Activated B cell treated with CpG ODN at 0.5 μM for 24 hours (primary cell): ENCODE data around the gene SYF2. TPM values are rescaled to one million over a fixed set of nuclear protein-coding genes. Genes with fewer than 3 reads are reported as not detected.
"Not testable (repeated sequence)": the region's sequence is repeated elsewhere in the genome, so short reads cannot be mapped to it uniquely, and the experiment has no call there.

ENCODE experiments used
- ATAC-seq: fragments of 200-7000 bp; cut with Tn5 transposase; one replicate; pipeline ENCODE4 v1.10.0; 2021; ENCODE audit warnings: low read depth, mild to moderate bottlenecking, moderate library complexity
- CTCF ChIA-PET: fragments of 350-600 bp; sonication (Branson Sonifier 250); formaldehyde crosslinking; loops from one replicate; lab custom pipeline; 2021; ENCODE audit warnings: antibody characterized with exemption; lab: Charles Lee
- POLR2A ChIA-PET: fragments of 350-600 bp; sonication (Branson Sonifier 250); formaldehyde crosslinking; loops from one replicate; lab custom pipeline; 2021; ENCODE audit warnings: antibody characterized with exemption; lab: Charles Lee
- DNase-seq: peaks from one replicate; pipeline ENCODE4 v3.0.0; 2022
- H3K27ac Mint-ChIP-seq: one replicate; pipeline ENCODE4 v1.8.0; 2020; ENCODE audit warnings: mixed read lengths
- H3K27me3 Mint-ChIP-seq: one replicate; pipeline ENCODE4 v1.8.0; 2021; ENCODE audit warnings: mixed read lengths
- H3K36me3 Mint-ChIP-seq: one replicate; pipeline ENCODE4 v1.8.0; 2021; ENCODE audit warnings: low read depth, mixed read lengths
- H3K4me1 Mint-ChIP-seq: one replicate; pipeline ENCODE4 v1.8.0; 2021; ENCODE audit warnings: mixed read lengths
- H3K4me3 Mint-ChIP-seq: one replicate; pipeline ENCODE4 v1.8.0; 2020; ENCODE audit warnings: mild to moderate bottlenecking, mixed read lengths
- H3K9me3 Mint-ChIP-seq: one replicate; pipeline ENCODE4 v1.8.0; 2020; ENCODE audit warnings: mixed read lengths
- intact Hi-C: fragments of 100-400 bp; cut with micrococcal nuclease; formaldehyde crosslinking; loops from one replicate; pipeline ENCODE4 v1.15.1; 2024
- total RNA-seq: library from RNA; stranded (reverse); gene quantifications from 2 replicates; pipeline ENCODE4 v1.2.3, GENCODE V29; 2022
- TF ChIP-seq, protein P1 (sequence below): fragments of 200-600 bp; IDR thresholded peaks from one replicate; pipeline ENCODE4 v1.8.0; 2022; ENCODE audit warnings: antibody characterized with exemption, mild to moderate bottlenecking

The SYF2 gene
- 51.1 and 53.9 TPM in 2 replicates for total RNA-seq

- no peaks in the 10 kb centered on the region for H3K27me3 Mint-ChIP-seq
- no peaks in the 10 kb centered on the region for H3K9me3 Mint-ChIP-seq
- POLR2A ChIA-PET, result interaction anchor here (0.6 to 3.1 kb wide), 31 partner anchors 9 to 1888 kb away, joined by 3 to 86 read pairs (median 4); partner anchors contain the start of genes CLIC4, ELOA, HNRNPR and MTFR1L
- intact Hi-C loops, result loop anchor here (1.0 to 10.0 kb wide), 5 partner anchors 8 to 587 kb away; partner anchors contain the start of genes RSRP1 and SRRM1
- peaks cover 36% of the 10 kb centered on the region for H3K4me1 Mint-ChIP-seq
- ATAC-seq (peak; percentile 87), DNase-seq (peak; percentile 81)
- CTCF ChIA-PET, result interaction anchor here (0.7 to 1.2 kb wide), 3 partner anchors 10 to 384 kb away, joined by 3 to 6 read pairs (median 3); partner anchors contain the start of gene RSRP1
- TF ChIP-seq, protein P1, sequence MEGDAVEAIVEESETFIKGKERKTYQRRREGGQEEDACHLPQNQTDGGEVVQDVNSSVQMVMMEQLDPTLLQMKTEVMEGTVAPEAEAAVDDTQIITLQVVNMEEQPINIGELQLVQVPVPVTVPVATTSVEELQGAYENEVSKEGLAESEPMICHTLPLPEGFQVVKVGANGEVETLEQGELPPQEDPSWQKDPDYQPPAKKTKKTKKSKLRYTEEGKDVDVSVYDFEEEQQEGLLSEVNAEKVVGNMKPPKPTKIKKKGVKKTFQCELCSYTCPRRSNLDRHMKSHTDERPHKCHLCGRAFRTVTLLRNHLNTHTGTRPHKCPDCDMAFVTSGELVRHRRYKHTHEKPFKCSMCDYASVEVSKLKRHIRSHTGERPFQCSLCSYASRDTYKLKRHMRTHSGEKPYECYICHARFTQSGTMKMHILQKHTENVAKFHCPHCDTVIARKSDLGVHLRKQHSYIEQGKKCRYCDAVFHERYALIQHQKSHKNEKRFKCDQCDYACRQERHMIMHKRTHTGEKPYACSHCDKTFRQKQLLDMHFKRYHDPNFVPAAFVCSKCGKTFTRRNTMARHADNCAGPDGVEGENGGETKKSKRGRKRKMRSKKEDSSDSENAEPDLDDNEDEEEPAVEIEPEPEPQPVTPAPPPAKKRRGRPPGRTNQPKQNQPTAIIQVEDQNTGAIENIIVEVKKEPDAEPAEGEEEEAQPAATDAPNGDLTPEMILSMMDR, result no peak
- H3K4me3 Mint-ChIP-seq, result no peak within 1 kb of the TSS
- no peak within 1 kb of the TSS for H3K27ac Mint-ChIP-seq
- peaks cover 46% of the 10 kb centered on the region for H3K36me3 Mint-ChIP-seq
These were observed at the start of gene SYF2 for GRCh38 chr1:25232027-25232865. TSS of gene SYF2 (minus strand) at chr1:25232502. CDS start at chr1:25232467, 35 bp downstream.

DNA sequence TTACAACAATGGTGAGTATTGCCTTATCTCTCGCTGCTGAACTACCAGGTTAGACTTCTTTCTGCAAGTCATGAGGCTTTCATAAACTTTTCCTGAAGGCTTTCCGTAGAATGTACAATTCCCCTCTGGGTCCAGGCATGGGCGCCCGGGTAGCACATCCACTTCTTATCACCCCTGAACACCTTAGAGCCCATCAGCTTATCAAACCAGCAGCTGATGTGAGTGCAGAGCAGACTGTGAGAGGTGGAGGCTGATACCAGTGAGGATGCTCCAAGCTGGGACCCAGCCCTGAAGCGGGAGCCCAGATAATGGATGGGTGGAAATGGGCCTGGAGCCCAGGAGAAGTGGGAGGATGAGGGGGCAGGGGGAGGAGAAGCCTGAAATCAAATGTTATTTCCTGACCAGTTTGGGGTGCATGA, 47.4 kb upstream of the SYF2 start:
- intact Hi-C loops, H3K4me1 Mint-ChIP-seq, CTCF ChIA-PET, H3K27me3 Mint-ChIP-seq, H3K27ac Mint-ChIP-seq, H3K36me3 Mint-ChIP-seq, H3K4me3 Mint-ChIP-seq, DNase-seq, H3K9me3 Mint-ChIP-seq, POLR2A ChIA-PET, ATAC-seq: not testable (repeated sequence)

DNA sequence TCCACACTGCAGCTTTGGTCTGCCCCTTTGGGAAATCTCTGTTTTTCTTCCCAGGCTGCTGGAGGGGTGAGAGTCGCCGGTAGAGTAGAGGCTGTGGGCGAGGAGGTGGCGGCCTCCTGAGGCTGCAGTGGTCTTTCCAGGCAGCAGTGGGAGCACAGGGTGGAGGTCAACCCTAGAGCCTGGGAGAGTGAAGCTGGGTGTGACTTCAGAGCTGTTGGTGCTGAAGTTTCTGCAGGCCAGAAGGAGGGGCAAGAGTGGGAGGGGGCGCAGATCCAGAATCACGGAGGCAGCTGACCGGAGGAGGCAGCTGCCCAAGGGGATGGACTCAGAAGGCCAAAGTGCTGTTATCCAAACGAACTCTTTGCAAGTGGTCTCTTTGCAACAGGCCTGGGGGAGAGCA, 46.5 kb upstream of the SYF2 start:
- DNase-seq, CTCF ChIA-PET, H3K4me1 Mint-ChIP-seq, H3K9me3 Mint-ChIP-seq, POLR2A ChIA-PET, H3K36me3 Mint-ChIP-seq, H3K27me3 Mint-ChIP-seq, H3K27ac Mint-ChIP-seq, H3K4me3 Mint-ChIP-seq, ATAC-seq, intact Hi-C loops: not testable (repeated sequence)

DNA sequence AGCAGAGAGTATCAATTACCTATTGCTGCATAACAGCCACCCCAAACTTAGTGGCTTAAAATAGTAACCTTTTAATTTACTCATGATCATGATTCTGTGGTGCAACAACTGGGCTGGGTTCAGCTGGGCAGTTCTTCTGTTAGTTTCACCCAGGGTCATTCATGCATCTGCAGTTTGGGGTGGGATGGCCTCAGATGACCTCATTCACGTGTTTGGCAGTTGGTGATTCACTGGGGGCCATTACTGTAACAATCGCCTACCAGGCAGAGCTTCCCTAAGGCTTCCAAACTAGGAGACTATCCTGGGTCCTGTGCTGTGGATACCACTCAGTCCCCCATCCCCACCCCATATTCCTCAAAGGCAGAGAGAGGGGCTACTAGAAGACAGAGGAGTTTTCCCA, 46.1 kb upstream of the SYF2 start:
- H3K4me1 Mint-ChIP-seq, ATAC-seq, H3K9me3 Mint-ChIP-seq, CTCF ChIA-PET, H3K27ac Mint-ChIP-seq, H3K27me3 Mint-ChIP-seq, H3K36me3 Mint-ChIP-seq, DNase-seq, H3K4me3 Mint-ChIP-seq, intact Hi-C loops, POLR2A ChIA-PET: not testable (repeated sequence)

- CTCF ChIA-PET, H3K27me3 Mint-ChIP-seq, H3K27ac Mint-ChIP-seq, POLR2A ChIA-PET, ATAC-seq, H3K4me1 Mint-ChIP-seq, H3K4me3 Mint-ChIP-seq, intact Hi-C loops, H3K36me3 Mint-ChIP-seq, DNase-seq, H3K9me3 Mint-ChIP-seq: not testable (repeated sequence)
These were observed 45.0 kb upstream of the SYF2 start for GRCh38 chr1:25277295-25277694.

- H3K27me3 Mint-ChIP-seq, ATAC-seq, H3K4me1 Mint-ChIP-seq, H3K27ac Mint-ChIP-seq, DNase-seq, CTCF ChIA-PET, intact Hi-C loops, H3K4me3 Mint-ChIP-seq, H3K36me3 Mint-ChIP-seq, H3K9me3 Mint-ChIP-seq, POLR2A ChIA-PET: not testable (repeated sequence)
These were observed 43.3 kb upstream of the SYF2 start for GRCh38 chr1:25275648-25276047.

DNA sequence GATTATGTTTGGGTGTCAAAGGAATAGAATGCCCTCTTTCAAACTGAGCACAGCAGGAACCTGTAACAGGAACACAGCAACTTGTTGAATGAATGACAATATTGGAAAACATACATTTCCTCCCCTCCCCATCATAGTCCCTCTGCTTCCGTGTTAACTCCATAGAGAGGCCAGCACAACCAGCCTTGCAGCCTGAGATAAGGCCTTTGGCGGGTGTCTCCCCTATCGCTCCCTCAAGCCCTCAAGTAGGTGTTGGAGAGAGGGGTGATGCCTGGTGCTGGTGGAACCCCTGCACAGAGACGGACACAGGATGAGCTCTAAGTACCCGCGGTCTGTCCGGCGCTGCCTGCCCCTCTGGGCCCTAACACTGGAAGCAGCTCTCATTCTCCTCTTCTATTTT, 39.9 kb upstream of the SYF2 start, which contains the start of gene RHD:
RHD (plus strand) TSS at position 272 of the 400 bp plus-strand sequence; CDS start at position 311, 39 bp downstream.
- POLR2A ChIA-PET, H3K36me3 Mint-ChIP-seq, H3K4me3 Mint-ChIP-seq, H3K27ac Mint-ChIP-seq, ATAC-seq, H3K4me1 Mint-ChIP-seq, CTCF ChIA-PET, H3K9me3 Mint-ChIP-seq, DNase-seq, intact Hi-C loops, H3K27me3 Mint-ChIP-seq: not testable (repeated sequence)

GRCh38 chr1:25268143-25268760, 36.0 kb upstream of the SYF2 start:
- H3K36me3 Mint-ChIP-seq, DNase-seq, H3K9me3 Mint-ChIP-seq, H3K27me3 Mint-ChIP-seq, CTCF ChIA-PET, ATAC-seq: not testable (repeated sequence)
- peaks cover 13% of the 10 kb centered on the region for H3K4me1 Mint-ChIP-seq
- intact Hi-C loops, result loop anchor here (1.0 kb wide), 1 partner anchor 21 kb away; the partner anchor contains the start of gene RSRP1
- H3K4me3 Mint-ChIP-seq, result peak overlapping the region; percentile 84
- H3K27ac Mint-ChIP-seq, result peak overlapping the region; percentile 82
- POLR2A ChIA-PET, result interaction anchor here (0.7 to 1.5 kb wide), 4 partner anchors 21 to 1924 kb away, joined by 3 to 16 read pairs (median 5); partner anchors contain the start of genes HNRNPR, RSRP1 and SYF2

- peak overlapping the region; percentile 82 for H3K27ac Mint-ChIP-seq
- H3K9me3 Mint-ChIP-seq, CTCF ChIA-PET, H3K27me3 Mint-ChIP-seq: not testable (repeated sequence)
- H3K4me1 Mint-ChIP-seq, result peaks cover 13% of the 10 kb centered on the region
- POLR2A ChIA-PET, result interaction anchor here (0.7 to 1.5 kb wide), 4 partner anchors 20 to 1923 kb away, joined by 3 to 16 read pairs (median 5); partner anchors contain the start of genes HNRNPR, RSRP1 and SYF2
- ATAC-seq (peak; percentile 82), DNase-seq (peak; percentile 84)
- H3K36me3 Mint-ChIP-seq, result peaks cover 17% of the 10 kb centered on the region
- peak overlapping the region; percentile 84 for H3K4me3 Mint-ChIP-seq
- intact Hi-C loops, result loop anchor here (1.0 kb wide), 1 partner anchor 20 kb away; the partner anchor contains the start of gene RSRP1
These were observed 35.2 kb upstream of the SYF2 start for GRCh38 chr1:25267288-25268142.
